Measurements from ENCODE around the gene PPP1R13L. TPM values are rescaled to one million over a fixed set of nuclear protein-coding genes. Genes with fewer than 3 reads are reported as not detected.

Gene PPP1R13L
- total RNA-seq, 1 donor from 2014 or later, result 0.93 TPM

DNA sequence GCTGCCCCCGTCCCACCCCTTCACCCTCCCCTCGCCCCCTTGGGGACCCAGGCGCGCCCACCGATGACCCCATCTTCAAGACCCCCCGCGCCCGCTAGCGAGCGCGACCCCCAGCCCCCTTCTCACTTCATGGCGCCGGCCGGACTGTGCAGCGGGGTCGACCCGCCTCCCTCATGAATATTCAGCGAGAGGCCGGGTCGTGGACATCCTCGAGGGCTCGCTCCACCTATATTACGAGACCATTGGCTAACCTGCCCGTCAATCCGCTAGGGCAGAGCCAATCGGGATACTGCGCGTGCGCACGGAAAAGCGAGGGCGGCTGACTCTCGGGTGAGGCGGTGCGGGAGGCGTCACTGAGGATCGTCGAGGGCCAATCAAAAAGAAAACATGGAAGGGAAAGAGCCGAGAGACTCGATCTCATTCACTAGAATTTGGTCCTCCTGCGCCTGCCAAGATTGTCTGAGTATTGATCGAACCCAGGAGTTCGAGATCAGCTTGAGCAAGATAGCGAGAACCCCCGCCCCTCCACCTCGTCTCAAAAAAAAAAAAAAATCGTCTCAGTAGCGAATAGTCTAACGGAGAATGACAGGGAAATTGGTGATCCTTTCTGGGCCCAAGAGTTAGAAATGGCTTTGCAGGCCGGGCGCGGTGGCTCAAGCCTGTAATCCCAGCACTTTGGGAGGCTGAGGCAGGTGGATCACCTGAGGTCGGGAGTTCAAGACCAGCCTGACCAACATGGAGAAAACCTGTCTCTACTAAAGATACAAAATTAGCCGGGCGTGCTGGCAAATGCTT is 34.3 kb downstream of the PPP1R13L start, which contains the start of gene ERCC2:
Gene ERCC2, minus strand, starts transcription at position 164 of the 795 bp plus-strand sequence. Its CDS starts 33 bp downstream, at position 131.
- Mint-ChIP-seq H3K4me1 (ENCODE audit: low read depth, unreplicated experiment) (peaks cover 3% of the 10 kb centered on the region), H3K27me3 (ENCODE audit: unreplicated experiment) (no peaks in the 10 kb centered on the region), H3K9me3 (ENCODE audit: unreplicated experiment) (peaks cover 2% of the 10 kb centered on the region), H3K27ac (ENCODE audit: unreplicated experiment) (peak within 1 kb of the TSS; percentile 94), H3K4me3 (ENCODE audit: unreplicated experiment) (peak within 1 kb of the TSS; percentile 90), H3K36me3 (ENCODE audit: unreplicated experiment) (no peaks in the 10 kb centered on the region)
- TF ChIP-seq, protein P1, sequence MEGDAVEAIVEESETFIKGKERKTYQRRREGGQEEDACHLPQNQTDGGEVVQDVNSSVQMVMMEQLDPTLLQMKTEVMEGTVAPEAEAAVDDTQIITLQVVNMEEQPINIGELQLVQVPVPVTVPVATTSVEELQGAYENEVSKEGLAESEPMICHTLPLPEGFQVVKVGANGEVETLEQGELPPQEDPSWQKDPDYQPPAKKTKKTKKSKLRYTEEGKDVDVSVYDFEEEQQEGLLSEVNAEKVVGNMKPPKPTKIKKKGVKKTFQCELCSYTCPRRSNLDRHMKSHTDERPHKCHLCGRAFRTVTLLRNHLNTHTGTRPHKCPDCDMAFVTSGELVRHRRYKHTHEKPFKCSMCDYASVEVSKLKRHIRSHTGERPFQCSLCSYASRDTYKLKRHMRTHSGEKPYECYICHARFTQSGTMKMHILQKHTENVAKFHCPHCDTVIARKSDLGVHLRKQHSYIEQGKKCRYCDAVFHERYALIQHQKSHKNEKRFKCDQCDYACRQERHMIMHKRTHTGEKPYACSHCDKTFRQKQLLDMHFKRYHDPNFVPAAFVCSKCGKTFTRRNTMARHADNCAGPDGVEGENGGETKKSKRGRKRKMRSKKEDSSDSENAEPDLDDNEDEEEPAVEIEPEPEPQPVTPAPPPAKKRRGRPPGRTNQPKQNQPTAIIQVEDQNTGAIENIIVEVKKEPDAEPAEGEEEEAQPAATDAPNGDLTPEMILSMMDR (IDR thresholded peaks at IDR 0.05; ENCODE audit: partially characterized antibody, unreplicated experiment), result no peak
- peak; percentile 100 for DNase-seq

DNA sequence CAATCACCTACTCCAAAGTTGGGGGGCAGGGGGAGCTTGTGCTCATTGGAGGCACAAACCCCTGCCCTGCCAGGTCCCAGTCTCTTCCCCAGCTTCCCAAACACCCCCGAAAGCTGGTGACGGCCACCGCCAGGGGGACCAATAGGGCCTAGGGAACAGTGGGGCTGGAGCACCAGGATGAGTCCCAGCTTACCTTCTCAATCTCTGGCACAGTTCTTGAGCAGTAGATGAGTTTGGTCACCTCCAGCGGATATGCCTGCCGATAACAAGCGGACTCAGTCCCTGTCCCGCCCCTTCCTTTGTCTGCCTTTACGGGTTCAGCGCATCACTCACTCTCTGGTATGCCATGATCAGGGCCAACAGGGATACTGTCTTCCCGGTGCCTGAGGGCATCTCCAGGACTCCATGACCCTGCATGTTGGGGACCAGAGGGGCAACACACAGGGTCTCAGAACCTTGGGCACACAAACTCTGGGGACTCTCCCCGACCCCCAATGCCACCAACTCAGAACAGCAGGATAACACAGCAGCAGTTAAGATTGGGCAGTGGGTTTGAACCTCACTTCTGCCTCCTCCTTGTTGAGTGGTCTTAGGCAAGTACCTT is 36.0 kb downstream of the PPP1R13L start:
- TF ChIP-seq, protein P1 (IDR thresholded peaks at IDR 0.05; ENCODE audit: partially characterized antibody, unreplicated experiment), result no peak
- Mint-ChIP-seq H3K4me3 (ENCODE audit: unreplicated experiment) (peak overlapping the region; percentile 59), H3K9me3 (ENCODE audit: unreplicated experiment) (peaks cover 2% of the 10 kb centered on the region), H3K36me3 (ENCODE audit: unreplicated experiment) (no peaks in the 10 kb centered on the region), H3K27me3 (ENCODE audit: unreplicated experiment) (no peaks in the 10 kb centered on the region), H3K4me1 (ENCODE audit: low read depth, unreplicated experiment) (peaks cover 3% of the 10 kb centered on the region), H3K27ac (ENCODE audit: unreplicated experiment) (no peak overlapping the region)
- DNase-seq, result no peak

DNA sequence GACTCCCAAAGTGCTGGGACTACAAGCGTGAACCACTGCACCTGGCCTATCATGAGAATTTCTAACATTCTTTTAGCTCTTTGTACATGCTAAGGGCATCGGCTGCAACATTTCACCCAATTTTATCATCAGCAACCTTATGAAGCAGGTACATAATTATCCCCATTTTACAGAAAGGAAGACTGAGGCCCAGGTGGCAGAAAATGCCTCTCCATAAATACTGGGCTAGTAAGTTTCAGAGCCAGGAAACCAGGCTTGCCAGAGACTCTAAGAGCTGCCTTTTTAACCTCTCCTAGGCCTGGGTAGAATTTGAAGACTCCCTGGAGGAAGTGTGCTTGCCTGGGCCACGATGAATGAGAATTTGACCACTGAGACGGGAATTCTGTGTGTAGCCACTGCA is 36.7 kb downstream of the PPP1R13L start:
- H3K27ac Mint-ChIP-seq (ENCODE audit: unreplicated experiment), result no peak overlapping the region
- no peaks in the 10 kb centered on the region for H3K36me3 Mint-ChIP-seq (ENCODE audit: unreplicated experiment)
- H3K27me3 Mint-ChIP-seq (ENCODE audit: unreplicated experiment), result no peaks in the 10 kb centered on the region
- H3K4me1 Mint-ChIP-seq (ENCODE audit: low read depth, unreplicated experiment), result peaks cover 3% of the 10 kb centered on the region
- TF ChIP-seq, protein P1 (IDR thresholded peaks at IDR 0.05; ENCODE audit: partially characterized antibody, unreplicated experiment), result no peak
- H3K4me3 Mint-ChIP-seq (ENCODE audit: unreplicated experiment), result peak overlapping the region; percentile 42
- H3K9me3 Mint-ChIP-seq (ENCODE audit: unreplicated experiment), result peaks cover 2% of the 10 kb centered on the region
- no peak for DNase-seq

DNA sequence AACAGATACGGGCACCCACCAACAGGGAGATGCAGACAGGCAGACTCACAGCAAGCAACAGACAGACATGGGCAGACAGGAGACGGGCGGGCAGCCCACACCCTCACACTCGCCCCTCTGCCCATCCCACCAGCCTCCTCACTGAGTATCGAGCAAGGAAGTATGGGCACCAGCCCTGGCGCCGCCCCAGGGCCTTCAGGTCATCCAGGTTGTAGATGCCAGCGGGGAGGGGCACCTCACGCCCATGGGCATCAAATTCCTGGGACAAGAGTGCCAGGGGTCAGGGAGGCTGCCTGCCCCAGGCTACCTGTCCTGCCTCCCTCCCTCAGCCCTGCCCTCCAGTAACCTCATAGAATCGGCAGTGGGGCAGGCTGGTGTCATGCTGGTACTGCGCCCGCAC is 40.2 kb downstream of the PPP1R13L start:
- Mint-ChIP-seq H3K27ac (ENCODE audit: unreplicated experiment) (no peak overlapping the region), H3K27me3 (ENCODE audit: unreplicated experiment) (no peaks in the 10 kb centered on the region), H3K4me1 (ENCODE audit: low read depth, unreplicated experiment) (peaks cover 3% of the 10 kb centered on the region), H3K36me3 (ENCODE audit: unreplicated experiment) (peaks cover 3% of the 10 kb centered on the region), H3K9me3 (ENCODE audit: unreplicated experiment) (peaks cover 2% of the 10 kb centered on the region), H3K4me3 (ENCODE audit: unreplicated experiment) (no peak overlapping the region)
- TF ChIP-seq, protein P1 (IDR thresholded peaks at IDR 0.05; ENCODE audit: partially characterized antibody, unreplicated experiment), result no peak
- no peak for DNase-seq

Data from glutamatergic neuron (in vitro differentiated cells).